Activated T-cell treated with anti-CD3 and anti-CD28 coated beads, Interleukin-2, amount 50 U/mL, for 48 hours (primary cell): ENCODE measurements around the gene SPDL1.
A peak's percentile ranks its signal among the peaks of the same experiment; 100 is the strongest.
"Not testable (repeated sequence)": the region's sequence is repeated elsewhere in the genome, so short reads cannot be mapped to it uniquely, and the experiment has no call there.

Source experiments
- DNase-seq, 2 experiments: peaks; one replicate each; pipeline ENCODE4 v3.0.0-alpha.2; 2020

The SPDL1 gene

DNA sequence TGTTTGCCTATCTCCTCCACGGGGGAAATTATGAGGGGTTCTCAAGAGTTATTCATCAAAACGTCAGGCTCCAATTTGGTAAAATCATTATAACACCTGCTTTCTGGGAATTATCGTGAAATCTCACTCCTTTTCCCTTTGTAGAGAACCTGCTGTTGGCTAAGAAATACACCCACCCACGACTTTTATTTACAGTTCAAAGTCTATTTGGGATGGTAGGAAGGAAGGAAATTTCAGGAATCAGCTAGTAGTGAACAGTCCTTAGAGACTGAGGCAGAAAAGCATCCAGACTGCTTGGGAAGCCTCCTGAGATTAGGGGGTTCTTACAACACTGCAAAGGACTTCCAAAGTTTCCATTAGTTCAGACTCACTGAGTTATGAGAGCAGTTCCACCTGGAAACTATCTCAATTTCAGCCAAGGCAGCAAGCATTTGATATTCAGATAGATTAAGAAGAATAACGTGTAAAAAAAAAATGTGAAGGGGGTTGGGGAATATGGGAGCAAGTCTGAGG lies 9.4 kb upstream of the SPDL1 start:
- DNase-seq, result no peak

DNA sequence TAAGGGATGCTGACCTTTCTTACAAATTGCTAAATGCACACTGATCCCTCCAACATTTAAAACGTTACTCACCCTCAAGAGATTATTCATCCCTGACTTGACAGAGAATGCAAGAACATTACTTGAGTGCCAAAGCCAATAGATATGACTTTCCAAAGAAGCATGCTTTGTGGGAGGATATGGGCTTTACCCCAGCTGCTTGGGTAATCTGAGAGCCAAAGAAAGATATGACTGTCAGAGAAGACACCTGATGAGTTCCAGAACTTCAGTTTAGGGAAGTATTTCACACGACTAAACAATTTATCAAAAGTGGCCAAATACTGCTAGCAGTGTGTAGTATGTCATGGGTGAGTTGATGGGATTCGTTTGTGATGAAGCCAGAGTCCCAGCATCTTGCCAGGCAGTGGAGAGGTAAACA lies 7.4 kb upstream of the SPDL1 start:
- no peak for DNase-seq

DNA sequence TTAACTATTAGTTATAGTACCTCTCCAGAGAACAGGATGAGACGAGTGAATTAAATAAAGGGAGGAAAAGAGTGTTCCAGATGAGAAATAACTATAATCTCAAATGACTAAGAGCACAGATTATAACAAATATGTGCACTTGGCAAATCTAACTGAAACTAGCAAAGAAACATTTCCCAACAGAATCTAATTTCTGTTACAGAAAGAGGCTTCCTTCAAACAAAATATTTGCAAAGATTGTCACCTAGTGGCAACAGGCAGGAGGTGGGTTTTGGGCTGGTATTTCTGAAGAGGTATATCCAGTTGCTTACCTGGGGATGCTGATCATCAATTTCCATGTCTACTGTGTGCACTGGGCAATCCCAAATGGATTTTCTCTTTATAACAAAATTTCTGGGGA lies 5.6 kb upstream of the SPDL1 start:
- no peak for DNase-seq

DNA sequence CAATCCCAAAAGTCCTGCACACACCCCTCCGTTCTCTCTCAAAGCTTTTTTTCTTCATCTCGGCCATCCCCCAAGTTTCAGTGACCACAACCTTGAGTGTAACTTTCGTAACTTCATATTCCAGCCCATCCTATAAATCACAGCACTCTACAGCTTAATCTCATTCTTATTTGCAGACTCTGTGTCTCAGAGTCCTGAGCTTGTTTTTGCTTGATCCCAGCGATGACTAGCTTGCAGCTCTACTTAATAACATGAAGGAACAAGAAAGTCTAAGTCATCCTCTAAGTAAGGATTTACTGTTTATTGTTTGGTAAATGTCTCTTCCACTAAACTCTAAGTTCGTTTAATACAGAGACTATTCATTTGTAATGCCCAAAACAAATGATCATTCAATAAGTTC lies 2.6 kb upstream of the SPDL1 start:
- no peak for DNase-seq

GRCh38 chr5:169581580-169582227 lies 1.9 kb upstream of the SPDL1 start:
- peak; percentile 71 to 76 for DNase-seq

DNA sequence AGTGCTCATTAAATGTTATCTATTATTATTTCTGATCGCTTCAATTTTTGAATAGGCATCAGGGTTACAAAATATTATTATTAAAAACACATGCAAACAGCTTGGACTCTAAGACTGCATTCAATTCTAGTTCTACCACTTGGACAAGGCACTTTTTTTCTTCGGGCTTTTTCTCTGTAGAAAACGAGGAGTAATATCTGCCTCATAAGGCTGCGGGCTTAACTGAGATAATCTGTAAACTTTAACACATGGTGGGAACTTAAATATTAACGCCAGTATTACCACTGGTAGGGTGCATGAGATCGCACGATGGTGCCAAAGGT lies 511 bp upstream of the SPDL1 start:
- DNase-seq, result no peak

DNA sequence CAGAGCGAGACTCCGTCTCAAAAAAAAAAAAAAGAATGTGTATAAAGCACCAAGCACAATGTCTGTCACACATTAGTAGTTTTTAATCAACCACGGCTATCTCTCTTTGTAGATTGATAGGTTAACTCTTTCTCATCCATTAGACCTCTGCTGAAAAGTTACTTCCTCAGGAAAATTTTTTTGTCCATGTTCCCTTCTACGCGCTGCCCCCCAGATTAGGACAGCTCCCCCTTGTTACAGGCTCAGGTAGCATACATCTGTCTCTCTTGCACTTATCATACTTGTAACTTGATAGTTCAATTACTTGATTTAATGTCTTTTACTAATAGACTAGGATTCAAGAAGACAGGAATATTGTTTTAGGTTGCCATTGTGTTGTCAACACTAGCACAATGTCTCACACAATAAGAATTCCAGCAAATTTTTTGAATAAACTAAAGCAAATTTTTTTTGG lies 1.5 kb downstream of the SPDL1 start:
- DNase-seq, result no peak

- no peak for DNase-seq
Observed at GRCh38 chr5:169590602-169591001, 7.0 kb downstream of the SPDL1 start.

DNA sequence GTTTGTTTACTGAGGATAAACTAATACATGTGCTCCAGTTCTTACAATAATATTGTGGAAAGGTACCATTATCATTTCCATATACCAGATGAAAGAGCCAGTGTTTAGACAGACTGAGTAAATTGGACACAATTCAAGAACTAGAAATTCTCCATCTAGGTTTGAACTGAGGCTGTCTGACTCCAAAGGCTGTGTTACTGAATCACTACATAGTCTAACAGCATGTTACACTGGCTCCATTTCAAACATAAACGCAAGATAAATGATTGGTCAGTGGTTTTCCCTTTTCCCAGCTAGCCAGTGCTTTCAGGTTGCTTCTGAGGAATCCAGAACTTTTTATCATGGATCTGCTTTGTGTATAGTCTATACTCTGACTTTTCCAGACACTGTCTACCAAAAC lies 8.1 kb downstream of the SPDL1 start:
- DNase-seq, result no peak

DNA sequence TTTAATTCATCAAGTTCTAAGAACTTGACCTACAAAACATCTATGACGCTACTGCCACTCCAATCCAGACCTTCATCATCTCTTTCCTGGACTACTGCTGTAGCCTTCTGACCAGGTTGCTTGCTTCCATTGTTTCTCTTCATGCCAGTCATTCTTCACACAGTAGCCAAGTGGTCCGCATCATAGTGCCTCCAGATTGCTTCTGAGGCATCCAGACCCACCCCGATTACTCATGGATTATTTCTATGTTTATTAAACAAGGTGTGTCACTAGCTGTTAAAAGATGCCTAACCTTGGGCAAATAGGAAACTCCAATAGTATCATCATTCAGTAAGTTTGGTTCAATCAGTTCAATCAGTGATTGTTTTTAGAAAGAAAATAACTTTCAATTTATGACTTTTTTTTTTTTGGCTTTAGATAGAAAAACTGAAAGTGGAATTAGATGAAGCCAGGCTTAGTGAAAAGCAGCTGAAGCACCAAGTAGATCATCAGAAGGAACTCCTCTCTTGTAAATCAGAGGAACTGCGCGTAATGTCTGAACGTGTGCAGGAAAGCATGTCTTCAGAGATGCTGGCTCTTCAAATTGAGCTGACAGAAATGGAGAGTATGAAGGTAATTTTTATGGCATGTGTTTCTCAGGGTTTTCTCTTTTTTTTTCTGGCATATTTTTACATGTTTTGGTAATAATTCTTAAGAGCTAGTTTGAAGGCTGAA lies 9.5 kb downstream of the SPDL1 start:
- no peak for DNase-seq

DNA sequence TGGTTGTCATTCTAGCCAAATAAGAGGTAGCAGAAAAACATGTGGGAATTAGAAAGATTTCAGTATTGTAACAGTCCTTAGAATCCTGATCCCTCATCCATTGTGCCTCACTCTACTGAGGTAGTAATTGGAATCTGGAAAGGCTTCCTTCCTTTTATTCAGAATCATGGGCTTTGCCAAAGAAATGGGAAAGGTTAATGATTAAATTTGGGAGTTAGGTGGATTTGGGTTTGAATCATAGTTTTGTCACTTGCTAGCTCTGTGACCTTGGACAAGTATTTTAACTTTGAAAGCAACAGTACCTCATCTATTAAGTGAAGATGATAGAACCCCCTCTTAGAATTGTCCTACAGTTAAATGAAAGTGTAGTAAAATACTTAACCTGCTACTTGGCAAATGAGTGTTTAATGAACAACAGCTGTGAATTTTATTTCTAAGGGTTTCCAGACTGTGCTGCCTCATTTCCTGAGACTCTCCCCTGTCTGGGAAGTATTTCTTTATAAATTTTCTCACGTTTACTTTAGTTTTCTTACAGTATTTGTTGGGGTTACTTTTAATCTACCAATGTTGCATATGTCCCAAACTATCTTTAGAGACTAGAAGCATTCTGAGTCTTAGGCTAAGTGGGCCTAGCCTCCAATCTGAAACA lies 11.7 kb downstream of the SPDL1 start:
- DNase-seq, result no peak

- no peak for DNase-seq
Observed at GRCh38 chr5:169599451-169599850, 15.9 kb downstream of the SPDL1 start.

GRCh38 chr5:169602535-169602934 lies 19.0 kb downstream of the SPDL1 start:
- no peak for DNase-seq

GRCh38 chr5:169606279-169606678 lies 22.7 kb downstream of the SPDL1 start:
- DNase-seq, result no peak

DNA sequence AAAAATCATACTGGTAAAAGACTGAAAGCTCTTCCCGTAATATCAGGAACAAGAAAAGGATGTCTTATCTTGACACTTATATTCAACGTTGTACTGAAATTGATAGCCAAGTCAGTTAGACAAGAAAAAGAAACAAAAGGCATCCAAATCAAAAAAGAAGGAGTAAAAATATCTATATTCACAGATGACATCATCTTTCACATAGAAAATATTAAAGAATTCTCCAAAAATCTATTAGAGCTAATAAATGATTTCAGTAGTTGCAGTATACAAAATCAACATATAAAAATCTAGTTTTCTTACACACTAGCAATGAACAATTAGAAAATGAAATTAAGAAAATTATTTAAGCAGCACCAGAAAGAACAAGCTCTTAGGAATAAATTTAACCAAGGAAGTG lies 24.3 kb downstream of the SPDL1 start:
- no peak for DNase-seq

GRCh38 chr5:169609716-169610115 lies 26.1 kb downstream of the SPDL1 start:
- no peak for DNase-seq

GRCh38 chr5:169610606-169611005 lies 27.0 kb downstream of the SPDL1 start:
- DNase-seq, result no peak

DNA sequence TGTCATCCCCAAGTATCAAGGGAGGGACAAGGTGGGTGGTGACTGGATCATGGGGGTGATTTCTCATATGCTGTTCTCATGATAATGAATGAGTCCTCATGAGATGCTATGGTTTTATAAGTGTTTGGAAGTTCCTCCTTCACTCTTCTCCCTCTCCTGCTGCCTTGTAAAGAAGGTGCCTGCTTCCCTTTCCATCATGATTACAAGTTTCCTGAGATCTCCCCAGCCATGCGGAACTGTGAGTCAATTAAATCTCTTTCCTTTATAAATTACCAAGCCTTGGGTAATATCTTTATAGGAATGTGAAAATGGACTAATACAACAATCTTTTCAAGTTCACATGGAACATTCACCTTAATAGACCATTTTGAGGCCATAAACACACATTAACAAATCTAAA lies 32.0 kb downstream of the SPDL1 start:
- DNase-seq, result no peak

DNA sequence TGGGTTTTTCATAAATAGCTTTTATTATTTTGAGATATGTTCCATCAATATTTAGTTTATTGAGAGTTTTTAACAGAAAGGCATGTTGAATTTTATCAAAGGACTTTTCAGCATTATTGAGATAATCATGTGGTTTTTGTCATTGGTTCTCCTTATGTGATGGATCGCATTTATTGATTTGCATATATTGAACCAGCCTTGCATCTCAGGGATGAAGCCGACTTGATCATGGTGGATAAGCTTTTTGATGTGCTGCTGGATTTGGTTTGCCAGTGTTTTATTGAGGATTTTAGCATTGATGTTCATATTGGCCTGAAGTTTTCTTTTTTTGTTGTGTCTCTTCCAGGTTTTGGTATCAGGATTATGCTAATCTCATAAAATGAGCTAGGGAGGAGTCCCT lies 40.7 kb downstream of the SPDL1 start:
- not testable (repeated sequence) for DNase-seq

GRCh38 chr5:169626779-169627178 lies 43.2 kb downstream of the SPDL1 start:
- no peak for DNase-seq

DNA sequence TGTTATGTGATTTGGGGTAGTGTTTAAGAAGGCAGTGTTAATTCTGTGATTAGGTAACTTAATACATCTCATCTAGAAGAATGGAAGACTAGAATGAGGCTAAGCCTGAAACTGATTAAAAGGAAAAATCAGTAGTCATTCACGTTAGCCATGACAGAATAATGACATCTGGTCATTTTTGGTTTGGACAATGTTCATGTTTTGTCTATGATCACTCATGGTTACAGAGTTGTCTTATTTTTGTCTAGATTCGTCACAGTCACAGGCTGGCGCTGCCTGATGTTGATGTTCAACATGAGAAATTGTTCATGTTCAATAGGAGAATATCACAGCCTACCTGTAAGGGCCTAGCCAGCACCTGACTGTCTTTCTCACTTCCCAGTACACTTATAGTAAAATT lies 44.0 kb downstream of the SPDL1 start:
- no peak for DNase-seq

GRCh38 chr5:169628892-169629291 lies 45.3 kb downstream of the SPDL1 start:
- DNase-seq, result no peak

DNA sequence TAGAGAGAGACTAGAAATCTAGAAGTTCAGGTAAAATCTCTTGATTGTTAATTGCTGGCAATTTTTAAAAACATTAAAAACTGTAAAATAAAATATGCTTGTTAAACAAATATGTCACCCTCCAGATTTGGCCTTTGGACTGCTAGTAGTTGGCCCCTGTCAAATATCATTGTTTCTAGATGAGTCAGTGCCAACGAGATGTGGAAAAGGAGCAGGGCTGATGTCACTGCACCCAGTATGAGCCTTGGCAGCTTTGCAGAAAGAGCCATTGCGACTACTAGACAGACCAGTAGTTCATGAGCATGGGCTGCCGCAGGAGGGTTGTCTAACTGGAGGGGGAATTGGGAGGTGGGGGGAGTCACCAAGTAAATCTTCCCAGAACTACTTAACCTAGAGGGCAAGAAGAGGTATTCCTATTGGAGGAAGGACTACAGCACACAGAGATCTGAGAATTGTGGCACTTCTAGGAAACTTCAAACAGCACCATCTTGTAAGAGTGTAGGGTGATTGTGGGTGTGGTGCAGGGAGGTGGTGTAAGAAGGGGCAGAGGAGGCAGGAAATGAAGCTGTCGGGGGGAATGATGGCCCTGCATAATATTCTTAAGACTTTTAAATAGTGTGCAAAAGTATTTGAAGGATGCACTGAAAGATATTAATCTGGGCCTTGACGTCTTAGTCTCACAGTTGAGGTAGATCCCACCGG lies 46.4 kb downstream of the SPDL1 start:
- no peak for DNase-seq

DNA sequence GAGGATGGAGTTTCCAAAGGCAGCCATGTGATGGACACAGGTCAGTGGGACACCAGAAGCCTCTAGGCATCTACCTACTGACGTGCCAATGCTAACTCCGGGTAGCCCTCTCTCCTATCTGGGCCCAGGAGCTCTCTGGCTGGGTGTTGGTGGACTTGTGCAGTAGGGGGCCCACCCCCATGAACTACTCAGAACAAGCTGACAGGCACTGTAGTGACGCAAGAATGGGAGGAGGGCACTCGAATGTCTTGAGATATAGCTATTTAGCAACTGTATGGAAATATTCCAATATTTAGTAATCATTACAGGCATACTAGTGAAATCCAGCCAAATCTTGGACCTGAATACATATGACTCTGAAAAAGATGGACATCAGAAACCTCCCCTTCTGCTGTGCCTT lies 47.8 kb downstream of the SPDL1 start:
- no peak for DNase-seq
